Measurements from ENCODE around the gene PRKAR2B. TPM values are rescaled to one million over a fixed set of nuclear protein-coding genes. Genes with fewer than 3 reads are reported as not detected.
"Not testable (repeated sequence)": the region's sequence is repeated elsewhere in the genome, so short reads cannot be mapped to it uniquely, and the experiment has no call there.

PRKAR2B gene
- polyA plus RNA-seq, 4 donors: 35.7 to 40.5 (median 38.3) TPM

DNA sequence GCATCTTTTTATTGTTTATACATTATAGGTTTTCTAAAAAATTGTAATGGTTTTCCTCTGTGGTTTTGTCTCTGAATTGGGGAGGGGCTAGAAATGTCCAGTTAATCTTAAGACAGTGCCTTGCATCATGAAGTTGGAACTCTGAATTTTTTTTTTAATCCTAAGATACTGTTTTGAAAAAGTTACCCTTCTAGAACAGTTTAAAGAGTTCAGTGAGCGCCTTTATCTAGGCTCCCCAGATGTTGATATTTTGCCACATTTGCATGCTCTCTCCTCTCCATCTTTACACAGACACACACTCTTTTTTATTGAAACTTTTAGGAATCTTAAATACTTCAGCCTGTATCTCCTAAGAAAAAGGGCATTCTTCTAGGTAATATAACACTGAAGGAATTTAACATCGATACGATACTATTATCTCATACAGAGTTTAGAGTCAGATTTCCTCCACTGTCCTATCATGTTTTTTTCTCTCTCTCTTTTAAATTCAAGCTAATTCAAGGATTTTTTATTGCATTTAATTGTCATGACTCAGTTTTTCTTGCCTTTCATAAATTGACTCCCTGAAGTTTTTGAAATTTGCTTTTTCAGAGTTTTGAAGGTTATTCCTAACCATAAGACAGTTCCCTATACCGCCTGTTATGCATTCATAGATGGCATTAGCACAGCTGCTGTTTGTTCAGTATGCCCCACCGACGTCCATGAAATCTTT lies 31.5 kb downstream of the PRKAR2B start:
- no peak for DNase-seq (ENCODE audit: low read depth in 4 of 4, low spot score in 2 of 4)

DNA sequence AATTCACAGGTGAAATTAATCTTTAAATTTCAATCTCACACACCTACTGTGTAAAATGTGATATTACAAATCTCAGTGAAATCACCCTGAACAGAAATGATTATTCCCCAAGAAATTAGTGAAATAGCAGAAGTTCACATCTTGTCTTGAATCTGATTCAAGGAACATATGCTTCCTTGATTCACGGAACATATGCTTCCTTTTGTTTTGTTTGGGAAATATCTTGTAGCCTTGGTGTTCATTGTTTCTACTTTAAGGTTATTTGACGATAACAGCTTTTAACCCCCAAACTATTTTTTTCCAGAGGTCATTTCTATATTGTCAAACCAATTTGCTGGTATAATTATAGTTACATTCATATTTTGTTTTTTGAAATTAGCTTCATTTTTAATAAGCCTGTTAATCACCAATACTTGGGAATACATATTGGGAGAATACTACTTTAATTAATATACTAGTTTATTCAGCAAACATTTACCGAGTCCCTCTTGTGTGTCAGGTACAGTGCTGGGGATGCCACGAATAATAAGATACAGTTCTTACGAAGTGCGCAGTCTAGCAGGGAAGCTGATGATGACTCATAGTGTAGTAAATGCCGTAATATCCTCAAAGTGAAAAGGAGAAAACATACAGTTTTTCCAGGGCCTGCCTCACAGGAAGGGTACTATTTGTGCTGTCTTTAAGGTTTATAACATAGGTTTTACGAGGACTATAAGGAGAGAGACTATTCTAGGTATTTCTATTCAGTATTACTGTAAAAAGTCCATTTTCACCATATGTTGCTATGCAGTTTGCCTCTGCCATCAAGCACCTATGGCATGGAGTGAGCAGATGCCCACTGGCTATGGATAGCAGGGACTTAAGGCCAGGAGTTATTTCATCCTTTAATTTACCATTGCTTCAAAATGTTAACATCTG lies 32.5 kb downstream of the PRKAR2B start:
- no peak for DNase-seq (ENCODE audit: low read depth in 4 of 4, low spot score in 2 of 4)

DNA sequence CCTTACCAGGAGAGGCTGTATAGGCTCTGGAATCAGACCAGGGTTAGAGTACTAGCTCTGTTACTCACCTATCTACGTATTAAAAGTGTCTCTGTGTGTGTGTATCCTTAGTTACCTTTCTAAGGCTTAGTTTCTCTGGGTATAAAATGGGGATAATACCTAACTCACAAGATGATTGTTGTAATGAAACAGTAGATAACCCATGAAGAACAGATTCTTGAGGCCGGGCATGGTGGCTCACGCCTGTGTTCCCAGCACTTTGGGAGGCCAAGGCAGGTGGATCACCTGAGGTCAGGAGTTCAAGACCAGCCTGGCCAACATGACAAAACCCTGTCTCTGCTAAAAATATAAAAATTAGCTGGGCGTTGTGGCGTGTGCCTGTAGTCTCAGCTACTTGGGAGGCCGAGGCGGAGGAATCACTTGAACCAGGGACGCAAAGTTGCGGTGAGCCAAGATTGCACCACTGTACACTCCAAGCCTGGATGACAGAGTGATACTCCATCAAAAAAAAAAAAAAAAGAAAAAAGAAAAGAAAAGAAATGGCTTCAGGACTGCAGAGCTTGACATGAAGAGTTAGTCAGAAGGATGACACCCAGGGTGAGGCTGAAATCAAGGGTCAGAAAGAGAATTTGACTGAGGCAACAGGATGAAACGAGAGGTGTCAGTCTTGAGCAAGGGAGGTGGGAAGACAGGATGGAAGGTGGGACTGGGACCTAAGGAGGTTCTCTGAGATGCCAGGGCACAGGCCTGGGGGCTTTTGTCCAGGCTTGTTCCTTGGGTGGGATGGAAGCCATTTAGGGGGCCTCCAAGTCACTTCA lies 33.4 kb downstream of the PRKAR2B start:
- DNase-seq (ENCODE audit: low read depth in 4 of 4, low spot score in 2 of 4): no peak

DNA sequence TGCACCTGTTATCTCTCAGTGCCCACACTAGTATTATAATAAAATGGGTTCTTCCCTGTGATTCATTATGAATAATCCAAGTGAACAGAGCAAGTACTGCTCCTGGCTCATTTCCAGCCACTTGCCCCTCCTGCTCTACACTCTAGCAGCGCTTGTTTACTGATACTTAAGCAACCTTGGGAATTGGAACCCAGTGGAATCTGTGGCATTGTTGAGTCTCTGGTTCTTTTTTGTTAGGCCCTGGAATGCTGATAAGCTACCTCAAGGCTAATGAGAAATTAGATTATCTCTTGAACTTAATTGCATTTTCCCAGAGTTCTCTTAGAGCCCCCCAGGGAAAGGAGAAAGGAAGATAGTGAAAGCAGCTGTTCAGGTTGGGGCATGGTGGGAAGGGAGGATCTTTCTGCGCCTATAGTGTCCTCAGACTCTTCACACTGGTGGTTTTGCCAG lies 34.0 kb downstream of the PRKAR2B start:
- DNase-seq (ENCODE audit: low read depth in 4 of 4, low spot score in 2 of 4): no peak

DNA sequence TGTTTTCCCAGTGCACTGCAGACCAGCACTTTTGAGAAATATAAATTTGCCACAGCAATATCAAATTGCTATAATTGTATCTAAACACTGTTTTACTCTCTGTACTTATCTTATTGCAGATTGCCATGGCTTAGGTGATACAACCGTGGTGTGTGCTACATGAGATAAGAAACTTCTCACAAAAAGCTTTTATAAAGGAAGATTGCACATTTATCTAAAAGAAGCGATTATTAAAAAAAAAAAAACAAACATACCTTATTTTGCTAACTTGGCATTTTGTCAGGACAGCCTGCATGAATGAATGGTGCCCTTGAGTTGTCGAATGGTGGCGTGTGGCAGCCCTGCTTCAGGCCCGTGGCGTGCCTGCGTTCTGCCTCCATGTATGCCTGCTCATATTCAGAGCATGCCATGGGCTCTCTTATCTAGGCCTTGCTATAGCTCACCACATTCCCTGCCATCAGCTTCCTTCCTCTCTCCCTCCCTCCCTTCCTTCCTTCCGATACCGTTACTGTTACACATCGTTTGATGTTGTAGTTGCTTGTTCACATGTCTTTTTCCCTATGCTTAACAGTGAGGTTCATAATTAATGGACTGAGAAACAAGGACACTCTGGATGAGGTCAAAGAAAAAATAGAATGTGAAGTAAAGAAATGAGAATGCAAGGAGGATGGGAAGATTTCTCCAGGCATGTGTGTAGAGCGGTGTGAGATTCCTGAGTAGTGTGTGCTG lies 34.9 kb downstream of the PRKAR2B start:
- DNase-seq (ENCODE audit: low read depth in 4 of 4, low spot score in 2 of 4): no peak

DNA sequence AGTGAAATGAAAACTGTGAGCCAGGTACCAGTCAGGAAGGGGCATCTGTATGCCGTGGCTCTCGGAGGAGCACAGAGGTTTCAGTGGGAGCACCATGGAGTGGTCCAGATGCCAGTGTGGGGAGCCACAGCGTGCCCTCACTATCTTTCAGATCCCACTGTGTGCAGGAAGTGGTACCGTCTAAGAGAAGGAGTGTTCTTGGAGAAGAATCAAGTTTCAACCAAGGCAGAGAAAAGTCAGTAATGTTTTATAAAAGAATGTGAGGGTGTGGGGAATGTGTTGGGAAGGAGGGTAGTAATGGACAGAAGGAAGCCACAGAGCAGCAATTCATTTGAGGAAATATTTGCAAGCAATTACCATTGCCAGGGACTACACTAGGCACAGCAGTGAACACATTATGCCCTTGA lies 35.6 kb downstream of the PRKAR2B start:
- DNase-seq (ENCODE audit: low read depth in 4 of 4, low spot score in 2 of 4): no peak

DNA sequence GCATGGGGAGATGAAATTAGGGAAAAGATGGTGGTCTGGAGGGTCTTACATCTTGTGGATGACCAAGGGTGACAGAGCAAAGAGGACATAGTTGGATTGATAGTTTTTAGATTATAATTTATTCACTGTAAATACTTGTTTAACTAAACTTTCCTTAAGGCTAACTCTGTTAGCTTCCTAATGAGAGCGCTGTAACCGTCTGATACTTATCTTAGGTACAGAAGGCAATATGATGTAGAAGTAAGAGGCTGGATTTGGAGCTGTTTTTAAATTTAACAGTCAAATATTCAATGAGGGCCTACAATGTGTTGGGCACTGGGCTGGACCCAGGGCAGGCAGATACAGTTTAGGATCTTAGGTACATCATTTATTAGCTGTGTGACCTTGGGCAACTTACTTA lies 36.0 kb downstream of the PRKAR2B start:
- DNase-seq (ENCODE audit: low read depth in 4 of 4, low spot score in 2 of 4): no peak

DNA sequence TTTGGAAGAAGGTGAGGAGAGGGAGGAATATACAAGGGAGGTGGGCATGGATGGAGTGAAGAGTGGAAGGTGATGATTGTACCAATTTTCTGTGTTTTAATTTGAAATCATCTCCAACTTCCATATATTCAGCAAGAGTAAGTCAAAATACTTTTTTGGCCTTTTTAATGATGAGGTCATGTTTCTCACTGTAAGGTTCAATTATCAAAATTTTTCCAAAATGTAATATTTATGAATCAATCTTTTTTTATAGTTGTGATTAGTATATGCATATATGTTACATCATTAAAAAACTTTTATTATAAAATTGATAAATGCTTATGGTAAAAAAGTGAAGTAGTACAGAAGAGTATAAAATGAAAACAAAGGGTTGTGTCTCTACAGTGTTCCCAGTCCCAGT lies 40.7 kb downstream of the PRKAR2B start:
- no peak for DNase-seq (ENCODE audit: low read depth in 4 of 4, low spot score in 2 of 4)

DNA sequence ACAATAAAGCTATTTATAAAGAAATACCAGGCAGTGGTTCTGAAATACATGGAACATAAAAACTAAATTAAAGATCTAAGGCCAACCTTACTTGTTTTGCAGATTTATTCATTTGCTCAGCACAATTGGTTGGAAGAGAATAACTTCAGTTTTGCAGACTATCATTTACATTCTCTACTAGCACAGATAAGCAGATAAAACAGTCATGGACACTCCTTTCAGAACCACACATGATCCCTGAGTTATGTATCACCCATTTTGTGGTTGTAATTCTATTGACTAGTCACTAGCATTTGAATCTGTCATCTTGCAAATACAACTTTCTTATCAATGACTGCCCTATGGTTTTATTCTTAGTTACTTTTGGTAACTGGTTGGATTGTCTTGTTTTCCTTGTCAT lies 45.1 kb downstream of the PRKAR2B start:
- no peak for DNase-seq (ENCODE audit: low read depth in 4 of 4, low spot score in 2 of 4)

DNA sequence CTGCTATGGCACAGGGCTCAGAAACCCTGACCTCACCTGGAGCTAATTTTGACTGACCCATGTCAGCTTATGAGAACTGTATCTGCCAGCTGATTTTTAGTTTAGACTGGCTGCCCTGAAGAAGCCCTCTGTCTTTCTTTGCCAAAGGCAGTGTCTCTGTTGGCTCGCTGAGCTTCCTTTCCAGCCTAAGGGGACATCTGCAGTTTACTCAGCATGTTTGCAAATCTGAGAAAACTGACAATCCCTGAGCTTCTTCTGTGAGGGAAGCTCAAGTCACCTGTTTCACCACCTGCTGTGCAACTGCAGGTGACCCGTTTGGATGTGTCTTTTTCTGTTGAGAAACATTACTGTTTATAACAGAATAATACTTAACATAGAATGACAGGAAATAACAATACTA lies 46.0 kb downstream of the PRKAR2B start:
- DNase-seq (ENCODE audit: low read depth in 4 of 4, low spot score in 2 of 4): no peak

DNA sequence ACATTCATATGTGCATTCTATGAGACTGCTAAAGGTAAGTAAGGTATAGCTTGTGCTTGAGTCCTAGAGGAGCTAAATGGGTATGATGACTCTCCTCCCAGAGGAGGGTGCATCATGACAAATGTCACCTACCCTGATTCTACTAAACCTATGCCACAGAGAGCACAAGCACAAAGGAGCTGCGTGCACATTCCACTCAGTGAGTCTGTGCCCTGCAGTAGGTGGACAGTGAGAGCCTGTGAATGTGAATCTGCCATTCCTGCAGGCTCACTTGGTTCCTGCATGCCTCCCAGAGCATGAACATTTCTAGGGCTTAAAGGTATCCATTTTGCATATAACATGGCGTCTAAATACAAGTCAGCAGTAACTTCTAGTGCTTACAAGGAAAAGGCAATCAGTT lies 46.8 kb downstream of the PRKAR2B start:
- no peak for DNase-seq (ENCODE audit: low read depth in 4 of 4, low spot score in 2 of 4)

DNA sequence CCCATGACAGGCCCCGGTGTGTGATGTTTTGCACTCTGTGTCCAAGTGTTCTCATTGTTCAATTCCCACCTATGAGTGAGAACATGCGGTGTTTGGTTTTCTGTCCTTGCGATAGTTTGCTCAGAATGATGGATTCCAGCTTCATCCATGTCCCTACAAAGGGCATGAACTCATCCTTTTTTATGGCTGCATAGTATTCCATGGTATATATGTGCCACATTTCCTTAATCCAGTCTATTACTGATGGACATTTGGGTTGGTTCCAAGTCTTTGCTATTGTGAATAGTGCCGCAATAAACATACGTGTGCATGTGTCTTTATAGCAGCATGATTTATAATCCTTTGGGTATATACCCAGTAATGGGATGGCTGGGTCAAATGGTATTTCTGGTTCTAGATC lies 49.2 kb downstream of the PRKAR2B start:
- DNase-seq (ENCODE audit: low read depth in 4 of 4, low spot score in 2 of 4): not testable (repeated sequence)

DNA sequence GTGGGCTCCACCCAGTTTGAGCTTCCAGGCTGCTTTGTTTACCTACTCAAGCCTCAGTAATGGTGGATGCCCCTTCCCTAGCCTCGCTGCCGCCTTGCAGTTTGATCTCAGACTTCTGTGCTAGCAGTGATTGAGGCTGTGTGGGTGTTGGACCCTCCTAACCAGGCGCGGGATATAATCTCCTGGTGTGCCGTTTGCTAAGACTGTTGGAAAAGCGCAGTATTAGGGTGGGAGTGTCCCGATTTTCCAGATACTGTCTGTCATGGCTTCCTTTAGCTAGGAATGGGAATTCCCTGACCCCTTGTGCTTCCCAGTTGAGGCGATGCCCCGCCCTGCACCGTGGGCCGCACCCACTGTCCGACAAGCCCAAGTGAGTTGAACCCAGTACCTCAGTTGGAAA lies 54.6 kb downstream of the PRKAR2B start:
- not testable (repeated sequence) for DNase-seq (ENCODE audit: low read depth in 4 of 4, low spot score in 2 of 4)

DNA sequence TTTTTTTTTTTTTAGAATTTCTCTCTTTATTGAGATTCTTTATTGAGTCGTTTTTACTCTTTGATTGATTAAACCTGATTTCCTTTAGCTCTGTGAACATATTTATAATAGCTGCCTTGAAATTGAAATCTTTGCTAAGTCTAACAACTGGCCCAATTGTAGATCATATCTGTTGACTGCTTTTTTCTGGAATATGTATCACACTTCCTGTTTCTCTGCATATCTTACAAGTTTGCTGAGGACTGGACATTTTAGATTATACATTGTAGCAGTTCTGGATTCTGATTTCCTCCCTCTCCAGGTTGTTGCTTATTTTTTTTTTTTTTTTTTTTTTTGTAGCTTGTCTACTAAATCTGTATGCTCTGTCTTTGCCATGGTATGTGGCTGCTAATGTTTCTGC lies 56.3 kb downstream of the PRKAR2B start:
- DNase-seq (ENCODE audit: low read depth in 4 of 4, low spot score in 2 of 4): no peak

DNA sequence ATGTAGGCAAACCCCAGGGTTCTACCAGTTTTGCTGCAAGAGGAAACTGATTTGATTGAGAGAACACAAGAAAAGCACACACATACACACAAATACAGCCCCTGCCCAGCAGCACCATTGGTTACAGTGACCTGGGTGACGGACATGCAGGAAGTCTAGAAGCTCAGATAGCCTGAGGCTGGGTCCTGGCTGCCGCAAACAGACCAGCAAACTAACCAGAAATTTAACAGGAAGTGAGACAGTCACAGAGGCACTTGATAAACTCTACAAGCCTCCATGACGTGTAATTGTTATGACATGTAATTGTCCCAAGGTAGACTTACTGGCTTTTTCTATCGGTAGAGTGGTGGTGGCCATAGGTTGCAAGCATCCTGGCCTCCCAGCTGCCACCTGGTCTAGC lies 58.9 kb downstream of the PRKAR2B start:
- no peak for DNase-seq (ENCODE audit: low read depth in 4 of 4, low spot score in 2 of 4)

DNA sequence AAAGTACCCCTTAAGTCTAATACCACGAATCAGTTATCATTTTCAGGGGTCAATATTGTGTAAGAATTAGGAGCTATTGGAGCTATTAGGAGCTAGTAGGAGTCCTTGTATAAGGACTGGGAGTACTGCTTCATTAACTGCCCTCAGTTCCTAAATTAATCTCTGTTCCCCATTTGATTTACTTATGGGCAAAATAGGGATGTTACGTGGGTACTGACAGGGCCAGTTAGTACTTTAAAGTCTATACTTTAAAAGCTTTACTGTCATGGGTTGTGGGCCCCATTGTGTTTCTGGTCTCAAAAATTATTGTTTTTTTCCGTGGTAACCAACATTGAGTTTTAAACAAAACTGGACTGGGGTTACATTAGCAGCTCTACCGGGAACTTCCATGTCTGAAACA lies 60.3 kb downstream of the PRKAR2B start:
- DNase-seq (ENCODE audit: low read depth in 4 of 4, low spot score in 2 of 4): no peak

DNA sequence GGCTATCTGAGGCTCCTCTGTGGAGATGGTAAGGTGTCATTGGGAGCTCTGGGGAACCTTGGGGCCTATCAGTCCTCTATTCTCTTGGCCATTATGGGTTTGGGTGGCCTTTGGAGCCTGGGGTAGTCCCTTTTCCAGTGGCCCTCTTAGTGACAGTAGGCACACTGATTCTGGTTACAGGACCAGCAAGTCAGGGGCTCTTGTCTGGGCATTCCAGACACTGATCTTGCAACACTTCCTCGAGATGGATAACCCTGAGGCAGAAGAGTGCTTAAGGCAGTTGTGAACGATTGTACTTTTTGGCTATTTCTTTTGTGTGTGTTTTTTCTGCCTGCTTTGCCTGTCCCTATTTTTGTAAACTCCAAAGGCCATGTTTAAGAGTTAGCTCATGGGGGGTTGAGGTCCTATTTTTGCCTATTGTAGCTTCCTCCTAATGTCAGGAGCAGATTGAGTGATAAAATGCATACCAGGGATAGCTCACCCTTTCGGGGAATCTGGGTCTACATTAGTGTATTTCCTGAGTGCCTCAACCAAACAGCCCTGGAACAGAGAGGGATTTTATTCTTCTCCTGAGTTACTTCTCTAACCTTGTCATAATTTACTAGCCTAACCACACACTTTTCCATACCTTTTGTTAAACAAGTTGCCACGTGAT lies 61.2 kb downstream of the PRKAR2B start:
- no peak for DNase-seq (ENCODE audit: low read depth in 4 of 4, low spot score in 2 of 4)

DNA sequence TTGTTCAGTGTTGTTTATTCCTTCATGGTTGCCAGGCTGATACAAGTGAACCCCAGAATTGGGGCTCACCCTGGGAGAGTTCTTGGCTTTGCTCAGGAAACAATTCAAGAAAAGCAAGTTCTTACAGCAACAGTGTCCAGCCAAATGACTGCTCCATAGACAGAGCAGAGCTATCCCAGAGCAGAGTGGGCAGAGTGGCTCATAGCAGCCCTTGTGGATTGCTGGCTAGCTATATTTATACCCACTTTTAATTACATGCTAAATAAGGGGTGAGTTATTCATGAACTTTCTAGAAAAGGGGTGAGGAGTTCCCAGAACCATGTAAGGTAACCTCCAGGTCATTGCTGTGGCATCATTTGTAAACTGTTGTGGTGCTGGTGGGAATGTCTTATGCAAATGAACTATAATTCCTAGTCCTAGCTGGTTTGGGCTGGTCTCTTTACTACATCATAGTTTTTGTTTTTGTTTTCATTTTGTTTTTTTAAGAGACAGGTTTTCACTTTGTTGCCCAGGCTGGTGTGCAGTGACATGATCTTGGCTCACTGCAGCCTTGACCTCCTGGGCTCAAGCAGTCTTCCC lies 64.4 kb downstream of the PRKAR2B start:
- DNase-seq (ENCODE audit: low read depth in 4 of 4, low spot score in 2 of 4): no peak

DNA sequence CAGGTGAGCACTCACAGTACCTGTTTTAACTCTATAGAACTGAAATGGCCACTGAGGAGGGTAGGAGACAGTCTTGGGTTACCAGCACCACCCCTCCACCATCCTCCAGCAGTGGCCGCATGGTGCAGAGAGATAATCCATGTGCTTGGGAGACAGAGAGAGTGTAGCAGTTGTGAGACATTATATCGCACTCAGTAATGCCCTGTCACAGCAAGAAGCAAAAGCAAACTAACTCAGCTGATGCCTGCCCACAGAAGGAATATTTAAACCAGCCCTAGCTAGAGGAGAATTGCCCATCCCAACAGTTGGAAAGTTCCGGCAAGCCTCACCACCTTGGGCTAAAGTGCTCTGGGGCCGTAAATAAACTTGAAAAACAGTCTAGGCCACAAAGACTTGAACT lies 65.5 kb downstream of the PRKAR2B start:
- no peak for DNase-seq (ENCODE audit: low read depth in 4 of 4, low spot score in 2 of 4)

DNA sequence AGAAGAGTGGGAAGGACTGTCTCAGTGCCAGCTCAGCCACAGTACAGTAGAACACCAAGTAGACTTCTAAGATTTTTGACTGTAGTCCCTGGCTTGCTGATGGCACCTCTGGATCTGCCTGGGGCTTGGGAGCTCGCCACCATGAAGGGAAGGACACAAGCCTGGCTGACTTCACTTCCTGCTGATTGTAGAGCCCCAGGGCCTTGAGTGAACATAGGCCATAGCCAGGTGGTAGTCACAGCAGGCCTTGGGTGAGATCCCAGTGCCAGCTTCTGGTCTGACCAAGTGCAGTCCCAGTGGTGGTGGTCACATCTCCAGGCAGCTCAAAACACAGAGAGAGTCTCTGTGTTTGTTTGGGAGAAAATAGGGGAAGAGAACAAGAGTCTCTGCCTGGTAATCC lies 66.7 kb downstream of the PRKAR2B start:
- DNase-seq (ENCODE audit: low read depth in 4 of 4, low spot score in 2 of 4): no peak

Measured in left renal cortex interstitium (tissue), 4 donors.